ENCODE data around the gene ALPK1.
"Not testable (repeated sequence)": the region's sequence is repeated elsewhere in the genome, so short reads cannot be mapped to it uniquely, and the experiment has no call there.

ALPK1 gene

DNA sequence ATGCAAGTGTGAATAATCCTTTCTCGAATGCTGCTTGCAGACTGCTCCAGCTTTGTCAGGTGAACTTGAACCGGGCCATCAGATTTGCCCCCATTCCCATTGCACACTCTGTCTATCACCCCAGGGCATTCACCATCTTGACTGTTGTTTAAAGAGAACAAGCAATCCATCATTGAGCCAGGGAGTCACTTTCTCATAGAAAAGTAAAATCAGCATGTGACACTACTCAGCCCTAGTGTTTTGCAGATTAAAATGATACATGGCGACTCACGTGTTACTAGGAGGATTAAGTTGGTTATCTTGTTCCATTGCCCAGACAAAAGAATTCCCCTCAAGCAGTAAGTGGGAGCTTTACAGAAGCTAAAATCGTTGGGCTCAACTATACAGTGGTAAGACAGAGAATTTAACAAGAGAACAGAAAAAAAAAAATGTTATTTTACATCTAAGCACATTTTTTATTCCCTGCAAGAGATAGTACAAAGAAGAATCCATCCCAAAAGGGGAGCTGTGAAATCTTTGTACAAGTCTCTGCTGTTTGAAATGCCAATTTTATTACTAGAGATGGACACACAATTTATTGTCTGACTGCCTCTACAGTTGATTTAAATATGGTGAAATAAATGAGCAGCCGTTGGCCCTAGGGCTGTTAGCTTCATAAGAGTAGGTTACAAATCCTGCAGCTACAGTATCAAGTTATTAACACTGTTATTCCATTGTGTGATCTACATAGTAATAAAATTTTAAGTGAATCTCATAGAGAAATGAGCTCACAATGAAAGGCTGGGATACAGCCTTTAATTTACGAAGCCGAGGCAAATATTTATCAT lies 151.3 kb downstream of the ALPK1 start:
- Histone ChIP-seq H3K4me3 (ENCODE audit: low read depth, low read length) (no peak overlapping the region), H3K27me3 (ENCODE audit: control insufficient read depth, insufficient read depth, low read length) (no peaks in the 10 kb centered on the region), H3K9ac (ENCODE audit: low read depth, low read length) (no peak overlapping the region), H3K4me1 (ENCODE audit: control insufficient read depth, insufficient read depth, low read length) (peaks cover 11% of the 10 kb centered on the region), H3K9me3 (ENCODE audit: control insufficient read depth, insufficient read depth, low read length) (no peaks in the 10 kb centered on the region), H3K36me3 (ENCODE audit: control insufficient read depth, insufficient read depth, low read length) (no peaks in the 10 kb centered on the region)

DNA sequence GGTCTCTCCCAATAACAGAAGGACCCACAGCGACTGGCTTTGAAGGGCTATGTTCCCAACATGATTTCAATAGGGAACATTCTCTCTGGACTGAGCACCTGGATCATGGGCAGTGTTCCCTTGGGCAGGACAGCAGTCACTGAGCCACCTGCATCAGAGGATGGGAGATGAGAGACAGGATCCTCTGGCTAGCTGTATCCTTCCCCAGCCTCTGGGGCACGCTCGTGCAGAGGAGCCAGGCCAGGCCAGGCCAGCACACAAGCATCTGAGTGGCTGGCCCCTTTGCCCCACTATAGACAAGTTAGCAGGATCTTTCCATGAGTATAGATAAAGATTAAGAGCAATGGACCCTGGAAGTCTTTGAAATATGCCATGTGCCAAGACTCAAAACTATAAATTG lies 152.5 kb downstream of the ALPK1 start:
- Histone ChIP-seq H3K9ac (ENCODE audit: low read depth, low read length) (no peak overlapping the region), H3K36me3 (ENCODE audit: control insufficient read depth, insufficient read depth, low read length) (no peaks in the 10 kb centered on the region), H3K27me3 (ENCODE audit: control insufficient read depth, insufficient read depth, low read length) (no peaks in the 10 kb centered on the region), H3K4me1 (ENCODE audit: control insufficient read depth, insufficient read depth, low read length) (peaks cover 16% of the 10 kb centered on the region), H3K9me3 (ENCODE audit: control insufficient read depth, insufficient read depth, low read length) (no peaks in the 10 kb centered on the region), H3K4me3 (ENCODE audit: low read depth, low read length) (no peak overlapping the region)

DNA sequence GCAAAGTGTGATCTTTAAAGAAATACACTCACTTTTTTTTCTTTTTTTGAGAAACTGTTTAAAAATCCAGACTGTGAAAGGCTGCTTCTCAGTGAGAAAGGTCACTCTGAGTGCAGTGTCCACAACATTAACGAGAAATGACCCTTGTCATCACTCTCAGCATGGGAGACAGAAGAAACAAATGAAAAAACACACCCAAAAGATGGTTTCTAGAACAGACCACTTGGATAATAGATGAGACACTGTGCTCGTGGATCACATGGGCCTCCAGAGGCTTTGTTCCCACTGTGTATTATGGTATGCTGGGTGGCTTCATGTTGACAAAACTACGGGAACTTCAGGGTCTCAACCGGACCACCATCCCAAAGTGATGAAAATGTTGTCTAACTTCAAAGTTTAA lies 153.9 kb downstream of the ALPK1 start:
- no peaks in the 10 kb centered on the region for H3K36me3 ChIP-seq (ENCODE audit: control insufficient read depth, insufficient read depth, low read length)

DNA sequence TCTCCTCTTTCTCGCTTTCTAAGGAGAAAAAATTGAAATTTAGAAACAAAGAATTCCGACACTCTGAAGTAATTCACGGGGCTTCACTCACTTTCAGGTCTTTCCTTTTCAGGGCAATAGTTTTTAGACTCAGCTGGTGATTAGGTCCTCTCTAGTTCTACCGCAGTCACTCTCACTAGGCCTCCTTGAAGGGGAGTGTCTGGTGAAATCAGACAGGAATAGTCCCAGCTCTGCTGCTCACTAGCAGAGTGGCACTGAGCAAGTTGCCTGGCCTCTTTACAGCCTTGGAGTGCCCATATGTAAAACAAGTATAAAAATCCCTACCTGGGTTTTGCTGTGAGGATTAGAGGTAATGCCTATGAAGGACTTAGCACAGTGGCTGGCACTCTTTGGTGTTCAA lies 154.7 kb downstream of the ALPK1 start:
- H3K9me3 ChIP-seq (ENCODE audit: control insufficient read depth, insufficient read depth, low read length) = no peaks in the 10 kb centered on the region
- H3K4me1 ChIP-seq (ENCODE audit: control insufficient read depth, insufficient read depth, low read length) = peaks cover 16% of the 10 kb centered on the region
- H3K9ac ChIP-seq (ENCODE audit: low read depth, low read length) = no peak overlapping the region
- no peaks in the 10 kb centered on the region for H3K36me3 ChIP-seq (ENCODE audit: control insufficient read depth, insufficient read depth, low read length)
- H3K4me3 ChIP-seq (ENCODE audit: low read depth, low read length) = no peak overlapping the region
- no peaks in the 10 kb centered on the region for H3K27me3 ChIP-seq (ENCODE audit: control insufficient read depth, insufficient read depth, low read length)

More for the DNA sequence above, 153.9 kb downstream of the ALPK1 start:
- Histone ChIP-seq H3K9ac (ENCODE audit: low read depth, low read length) (no peak overlapping the region), H3K4me3 (ENCODE audit: low read depth, low read length) (no peak overlapping the region), H3K4me1 (ENCODE audit: control insufficient read depth, insufficient read depth, low read length) (peaks cover 16% of the 10 kb centered on the region), H3K9me3 (ENCODE audit: control insufficient read depth, insufficient read depth, low read length) (no peaks in the 10 kb centered on the region), H3K27me3 (ENCODE audit: control insufficient read depth, insufficient read depth, low read length) (no peaks in the 10 kb centered on the region)

DNA sequence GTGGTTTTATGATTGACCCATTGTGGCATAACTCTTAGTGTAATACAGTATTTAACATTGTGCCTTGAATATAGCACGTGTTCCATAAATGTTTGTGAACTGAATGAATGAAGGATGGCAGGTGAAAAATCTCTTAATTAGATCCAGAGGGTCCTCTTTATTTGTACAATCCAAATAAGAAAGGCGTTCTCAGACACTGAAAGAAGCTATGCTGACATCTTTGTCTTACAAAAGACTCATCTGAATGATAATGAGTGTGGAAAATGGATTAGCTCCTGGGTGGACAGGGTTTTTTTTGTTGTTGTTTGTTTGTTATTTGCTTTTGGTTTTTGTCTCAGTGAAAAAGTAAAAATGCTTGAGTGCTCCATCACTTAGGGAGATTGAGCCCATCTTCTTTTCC lies 156.2 kb downstream of the ALPK1 start:
- Histone ChIP-seq H3K4me1 (ENCODE audit: control insufficient read depth, insufficient read depth, low read length) (peaks cover 16% of the 10 kb centered on the region), H3K4me3 (ENCODE audit: low read depth, low read length) (no peak overlapping the region), H3K36me3 (ENCODE audit: control insufficient read depth, insufficient read depth, low read length) (no peaks in the 10 kb centered on the region), H3K27me3 (ENCODE audit: control insufficient read depth, insufficient read depth, low read length) (no peaks in the 10 kb centered on the region), H3K9ac (ENCODE audit: low read depth, low read length) (no peak overlapping the region), H3K9me3 (ENCODE audit: control insufficient read depth, insufficient read depth, low read length) (no peaks in the 10 kb centered on the region)

DNA sequence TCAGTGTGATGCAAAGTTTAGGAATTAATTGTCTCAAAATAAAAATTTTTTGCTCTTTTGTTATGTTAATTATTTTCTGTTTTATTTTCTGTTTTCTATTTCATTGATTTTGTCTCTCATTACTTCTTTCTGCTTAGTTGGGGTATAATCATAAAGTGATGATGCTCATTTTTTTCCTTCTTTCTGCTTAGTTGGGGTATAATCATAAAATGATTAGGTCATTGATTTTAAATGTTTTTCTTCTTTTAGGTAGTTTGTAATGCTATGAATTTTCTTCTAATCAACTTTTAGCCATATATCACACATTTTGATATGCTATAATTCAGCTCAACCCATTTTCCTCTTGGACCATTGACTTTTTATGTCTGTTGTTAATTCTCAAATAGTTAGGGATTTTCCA lies 175.1 kb downstream of the ALPK1 start:
- H3K9ac ChIP-seq (ENCODE audit: low read depth, low read length) = no peak overlapping the region

DNA sequence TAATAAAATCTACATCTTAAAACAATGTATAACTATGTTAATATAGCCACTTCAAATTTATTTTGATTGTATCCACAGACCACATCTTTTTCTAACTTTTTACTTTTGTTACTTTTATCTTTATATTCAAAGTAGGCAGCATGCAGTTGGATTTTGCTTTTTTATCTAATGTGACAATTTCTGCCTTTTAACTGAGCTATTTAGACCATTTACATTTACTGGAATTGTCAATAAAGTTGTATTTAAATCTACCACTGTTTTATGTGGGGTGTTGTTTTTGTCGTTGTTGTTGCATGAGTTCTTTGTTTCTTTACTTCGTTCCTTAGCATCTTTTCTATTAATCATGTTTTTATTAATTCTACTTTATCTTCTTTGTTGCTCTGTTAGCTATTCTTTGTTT lies 176.8 kb downstream of the ALPK1 start:
- no peak overlapping the region for H3K9ac ChIP-seq (ENCODE audit: low read depth, low read length)
- H3K9me3 ChIP-seq (ENCODE audit: control insufficient read depth, insufficient read depth, low read length) = no peaks in the 10 kb centered on the region
- no peaks in the 10 kb centered on the region for H3K27me3 ChIP-seq (ENCODE audit: control insufficient read depth, insufficient read depth, low read length)
- H3K36me3 ChIP-seq (ENCODE audit: control insufficient read depth, insufficient read depth, low read length) = no peaks in the 10 kb centered on the region
- H3K4me3 ChIP-seq (ENCODE audit: low read depth, low read length) = no peak overlapping the region
- peaks cover 3% of the 10 kb centered on the region for H3K4me1 ChIP-seq (ENCODE audit: control insufficient read depth, insufficient read depth, low read length)

More for the DNA sequence above, 175.1 kb downstream of the ALPK1 start:
- Histone ChIP-seq H3K4me1 (ENCODE audit: control insufficient read depth, insufficient read depth, low read length) (peaks cover 3% of the 10 kb centered on the region), H3K27me3 (ENCODE audit: control insufficient read depth, insufficient read depth, low read length) (no peaks in the 10 kb centered on the region), H3K36me3 (ENCODE audit: control insufficient read depth, insufficient read depth, low read length) (no peaks in the 10 kb centered on the region), H3K4me3 (ENCODE audit: low read depth, low read length) (no peak overlapping the region), H3K9me3 (ENCODE audit: control insufficient read depth, insufficient read depth, low read length) (no peaks in the 10 kb centered on the region)

DNA sequence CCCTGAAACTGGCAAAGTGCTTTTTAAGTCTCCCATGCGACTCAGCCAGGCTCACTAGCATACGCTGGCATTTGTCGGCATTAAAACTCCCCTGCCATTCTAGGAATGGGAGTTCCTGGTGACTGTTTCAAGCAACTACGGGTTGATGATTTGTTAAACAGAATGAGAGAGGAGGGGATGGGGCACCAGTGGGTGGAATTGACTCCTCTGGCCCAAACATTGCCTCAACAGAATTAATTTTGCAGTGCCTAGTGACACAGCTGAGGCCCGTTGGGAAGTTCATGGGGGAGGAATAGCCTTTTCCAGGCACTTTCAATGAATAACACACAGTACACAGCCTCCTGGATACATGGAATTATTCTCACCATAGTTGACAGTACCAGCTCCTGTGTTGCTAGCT lies 188.8 kb downstream of the ALPK1 start:
- H3K36me3 ChIP-seq (ENCODE audit: control insufficient read depth, insufficient read depth, low read length) = no peaks in the 10 kb centered on the region
- no peaks in the 10 kb centered on the region for H3K9me3 ChIP-seq (ENCODE audit: control insufficient read depth, insufficient read depth, low read length)
- H3K4me1 ChIP-seq (ENCODE audit: control insufficient read depth, insufficient read depth, low read length) = no peaks in the 10 kb centered on the region
- H3K4me3 ChIP-seq (ENCODE audit: low read depth, low read length) = no peak overlapping the region
- H3K9ac ChIP-seq (ENCODE audit: low read depth, low read length) = no peak overlapping the region
- no peaks in the 10 kb centered on the region for H3K27me3 ChIP-seq (ENCODE audit: control insufficient read depth, insufficient read depth, low read length)

DNA sequence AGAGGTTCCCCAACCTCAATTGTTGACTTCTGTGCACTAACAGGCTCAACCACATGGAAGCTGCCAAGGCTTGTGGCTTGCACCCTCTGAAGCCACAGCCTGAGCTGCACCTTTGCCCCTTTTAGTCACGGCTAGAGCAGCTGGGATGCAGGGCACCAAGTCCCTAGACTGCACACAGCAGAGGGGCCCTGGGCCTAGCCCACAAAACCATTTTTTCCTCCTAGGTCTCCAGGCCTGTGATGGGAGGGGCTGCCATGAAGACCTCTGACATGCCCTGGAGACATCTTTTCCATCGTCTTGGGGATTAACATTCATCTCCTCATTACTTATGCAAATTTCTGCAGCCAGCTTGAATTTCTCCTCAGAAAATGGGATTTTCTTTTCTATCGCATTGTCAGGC lies 193.6 kb downstream of the ALPK1 start:
- not testable (repeated sequence) for H3K4me1 ChIP-seq (ENCODE audit: control insufficient read depth, insufficient read depth, low read length); H3K36me3 ChIP-seq (ENCODE audit: control insufficient read depth, insufficient read depth, low read length); H3K4me3 ChIP-seq (ENCODE audit: low read depth, low read length); H3K9me3 ChIP-seq (ENCODE audit: control insufficient read depth, insufficient read depth, low read length); H3K9ac ChIP-seq (ENCODE audit: low read depth, low read length); H3K27me3 ChIP-seq (ENCODE audit: control insufficient read depth, insufficient read depth, low read length)

All from iPS-15b (cell line).